NOMO-1 (cell line): ENCODE results near the gene ANXA1.

Experiments
- DNase-seq, 2 experiments: peaks; one replicate each; lab custom pipeline; 2025; ENCODE audit not compliant: unreplicated experiment in 2 of 2; lab: John Stamatoyannopoulos, UW

The ANXA1 gene

DNA sequence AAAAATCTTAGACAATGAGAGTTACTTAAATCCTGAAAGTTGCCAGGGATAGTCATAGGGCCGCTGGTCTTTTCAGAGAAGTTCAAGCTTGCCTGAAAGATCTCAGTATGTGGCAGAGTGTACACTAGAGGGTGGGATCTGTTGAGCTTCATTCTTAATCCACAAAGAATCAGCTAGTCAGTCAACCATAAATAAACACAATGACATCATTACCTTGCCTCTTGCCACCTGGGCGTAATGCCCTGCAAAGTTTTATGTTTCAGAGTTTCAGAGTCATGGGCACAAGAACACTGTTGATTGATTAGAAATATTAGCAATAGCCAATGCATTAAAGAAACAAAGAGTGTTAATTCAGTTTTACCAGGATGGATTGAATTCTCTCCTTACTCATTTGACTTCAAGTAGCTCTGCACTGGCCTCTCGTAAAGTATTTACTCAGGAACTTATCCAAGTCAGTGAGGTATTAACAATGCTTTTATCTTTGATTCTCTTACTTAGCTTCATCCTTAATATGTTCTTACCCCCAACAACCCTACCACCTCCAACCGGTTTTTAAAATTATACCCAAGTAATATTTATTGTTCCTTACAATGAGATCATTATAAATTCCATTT lies 14.3 kb upstream of the ANXA1 start:
- no peak for DNase-seq

DNA sequence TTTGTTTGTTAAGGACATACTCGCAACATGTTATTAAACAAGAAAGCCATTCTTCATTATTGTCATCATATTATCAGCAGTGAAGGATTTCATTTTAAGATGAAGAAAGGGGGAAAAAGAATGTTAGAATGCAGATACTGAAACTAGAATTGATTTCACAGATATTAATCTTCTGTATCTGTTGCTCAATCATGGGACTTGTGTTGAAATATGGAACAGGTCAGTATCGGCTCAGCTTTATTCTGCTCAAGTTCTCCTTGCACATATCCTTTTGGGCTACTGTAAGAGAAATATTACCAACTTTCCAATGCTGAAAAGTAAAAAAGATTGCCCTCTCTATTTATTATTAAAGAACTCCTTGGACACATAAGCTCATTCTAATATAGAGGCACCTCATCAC lies 13.8 kb upstream of the ANXA1 start:
- DNase-seq: peak in 1 of 2 experiments; percentile 14

DNA sequence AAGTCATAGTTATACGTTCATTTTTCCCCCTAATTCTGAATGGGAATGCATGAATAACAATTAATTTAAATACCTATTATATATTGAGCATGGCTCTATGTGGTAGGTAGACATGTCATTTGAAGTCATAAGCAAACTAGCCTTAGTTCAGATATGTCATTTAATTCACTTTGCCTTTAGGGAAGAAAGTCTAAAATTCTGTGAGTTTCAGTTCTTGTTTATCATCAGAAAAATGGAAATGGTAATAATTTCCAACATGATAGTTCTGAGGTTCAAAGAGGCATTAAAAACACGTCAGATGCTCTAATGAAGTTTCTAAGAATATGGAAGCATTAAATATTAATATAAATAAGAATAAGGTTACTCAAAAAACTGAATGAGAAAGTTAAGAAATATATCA lies 13.1 kb upstream of the ANXA1 start:
- peak in 1 of 2 experiments; percentile 21 for DNase-seq

DNA sequence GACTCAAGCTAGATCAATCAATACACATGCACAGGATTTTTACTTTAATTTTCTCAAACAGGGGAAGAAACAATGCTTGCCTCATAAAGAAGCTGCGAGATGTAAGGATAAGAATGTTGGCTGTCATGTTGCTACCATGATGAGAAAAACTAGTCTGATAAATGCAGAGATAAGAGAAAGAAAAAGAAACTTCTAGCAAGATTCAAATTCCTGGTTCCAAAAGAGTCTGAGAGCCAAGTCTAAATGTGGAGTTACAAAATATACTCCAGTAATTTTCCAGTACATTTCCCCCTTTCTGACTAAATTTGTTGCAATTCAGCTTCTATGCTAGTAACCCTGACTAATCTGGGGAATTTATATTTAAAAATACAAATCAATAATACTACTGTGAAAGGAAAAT lies 10.4 kb upstream of the ANXA1 start:
- no peak for DNase-seq

DNA sequence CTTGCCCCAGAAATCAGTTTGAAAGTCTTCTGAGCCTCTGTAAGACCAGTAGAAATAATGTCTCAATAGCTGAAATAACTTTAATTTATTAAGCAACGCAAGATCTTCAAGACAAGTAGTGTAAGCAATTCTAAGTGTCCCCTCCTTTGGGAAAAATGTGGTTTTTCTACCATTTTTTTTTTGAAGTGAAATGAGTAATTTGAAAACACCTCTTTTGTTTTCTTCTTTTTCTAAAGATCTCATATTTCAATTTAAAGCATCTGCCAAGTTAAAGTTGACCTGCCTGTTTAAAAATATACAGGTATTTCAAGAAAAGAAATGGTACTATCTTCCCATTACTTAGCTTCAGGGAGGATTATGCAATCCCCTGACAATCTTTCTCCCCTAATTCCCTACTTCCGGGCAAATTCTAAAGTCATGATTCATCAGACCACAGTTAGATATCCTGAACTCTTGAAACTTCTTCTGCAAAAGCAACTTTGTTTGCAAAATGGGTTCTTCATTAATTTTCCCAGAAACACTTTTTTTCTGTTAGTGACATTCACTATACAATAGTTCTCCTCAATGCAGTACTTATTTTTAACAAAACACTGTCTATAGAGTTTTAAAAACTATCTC lies 7.8 kb upstream of the ANXA1 start:
- DNase-seq: peak; percentile 52 to 60

DNA sequence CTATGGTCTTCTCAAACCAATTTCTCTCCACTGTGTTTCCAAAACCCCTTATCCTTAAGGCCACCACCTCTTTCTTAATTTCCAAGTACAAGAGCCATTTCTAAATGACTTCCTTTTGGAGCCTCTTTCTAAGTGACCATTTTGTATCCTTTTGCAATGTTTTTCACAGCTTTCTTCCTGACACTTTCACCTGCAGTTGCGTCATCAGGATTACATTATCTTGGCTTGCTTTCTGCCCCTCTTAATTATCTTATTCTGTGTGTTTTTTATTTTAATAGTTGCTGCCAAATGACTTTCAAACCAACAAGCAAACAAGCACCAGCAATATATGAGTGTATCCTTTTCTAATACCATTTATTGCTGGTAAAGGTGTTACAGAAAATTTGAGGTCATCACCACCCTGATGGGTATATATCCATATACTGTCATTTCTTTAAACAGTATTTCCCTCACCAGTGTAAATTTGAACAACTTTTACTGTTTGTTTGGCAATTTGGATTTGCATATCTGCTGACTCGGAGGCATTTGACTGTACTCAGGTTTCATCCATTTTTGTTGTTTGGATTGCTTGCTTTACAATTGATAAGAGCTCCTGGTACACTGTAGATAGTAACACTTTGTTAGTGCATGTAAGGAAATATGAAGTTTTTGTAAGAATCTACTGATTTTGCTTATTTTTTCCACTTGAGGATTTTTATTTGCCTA lies 5.4 kb upstream of the ANXA1 start:
- DNase-seq: no peak

DNA sequence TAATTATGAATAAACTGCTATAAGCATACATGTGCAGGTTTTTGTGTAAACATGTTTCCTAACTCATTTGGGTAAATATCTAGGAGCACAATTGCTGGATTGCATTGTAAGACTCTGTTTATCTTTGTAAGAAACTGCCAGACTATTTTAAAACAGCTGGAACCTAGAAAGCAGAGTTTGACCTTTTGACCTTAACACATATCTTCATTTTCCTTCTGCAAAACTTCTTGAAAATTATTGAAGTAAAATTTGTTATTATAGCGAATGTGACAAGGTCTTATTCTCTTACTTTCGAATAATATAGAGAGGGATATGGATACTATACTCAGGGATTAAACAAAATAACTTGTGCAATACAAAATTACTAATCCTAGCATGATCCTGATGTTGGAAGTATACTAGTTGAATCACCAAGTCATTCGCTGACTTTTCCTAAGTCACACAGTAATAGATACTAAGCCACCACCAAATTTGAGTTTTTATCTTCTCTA lies 3.2 kb upstream of the ANXA1 start:
- no peak for DNase-seq

DNA sequence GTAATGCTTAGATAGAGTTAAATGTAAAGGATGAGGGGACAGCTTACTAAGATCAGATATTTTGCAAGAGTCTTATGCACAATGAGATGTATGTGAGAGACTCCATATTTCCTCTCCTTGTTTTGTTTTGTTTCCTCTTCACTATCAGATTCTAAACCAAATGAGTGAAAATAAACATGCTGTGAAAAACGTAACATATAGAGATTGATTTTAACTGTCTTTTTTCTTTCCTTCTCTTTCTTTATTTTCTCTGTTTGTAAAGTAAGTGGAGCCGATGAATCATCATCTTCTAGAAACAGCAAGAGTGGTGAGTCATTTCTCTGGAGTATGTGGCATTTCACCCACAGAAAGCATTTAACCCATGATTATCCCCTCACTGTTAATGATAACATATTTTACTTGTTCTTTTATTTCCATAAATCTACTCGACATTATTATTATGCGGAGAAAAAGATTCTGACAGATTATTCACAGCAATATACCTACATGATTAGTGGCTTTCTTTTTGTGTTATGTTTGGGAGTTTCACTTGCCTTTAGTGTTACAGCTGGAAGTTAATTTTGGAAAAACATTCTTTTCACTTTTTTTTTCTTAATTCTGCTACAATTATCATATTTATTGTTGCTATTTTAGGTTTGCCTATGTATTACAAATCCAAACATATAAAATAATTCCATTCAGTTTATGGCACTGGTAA lies 2.1 kb upstream of the ANXA1 start:
- peak in 1 of 2 experiments; percentile 65 for DNase-seq

DNA sequence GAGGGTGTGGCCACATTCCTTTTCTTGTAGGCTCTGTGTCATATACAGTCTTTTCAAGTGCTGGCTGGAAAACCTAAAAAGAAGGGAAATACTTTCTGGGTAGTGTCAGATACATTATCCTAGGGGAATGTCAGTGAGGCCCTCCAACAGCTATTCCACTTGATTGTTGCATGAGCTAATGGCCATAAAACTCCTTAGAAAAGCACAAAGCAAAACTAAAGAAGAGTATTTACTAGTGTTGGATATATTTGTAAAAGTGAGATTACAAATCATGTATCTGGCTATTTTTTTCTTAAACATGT lies 829 bp downstream of the ANXA1 start:
- DNase-seq: no peak

DNA sequence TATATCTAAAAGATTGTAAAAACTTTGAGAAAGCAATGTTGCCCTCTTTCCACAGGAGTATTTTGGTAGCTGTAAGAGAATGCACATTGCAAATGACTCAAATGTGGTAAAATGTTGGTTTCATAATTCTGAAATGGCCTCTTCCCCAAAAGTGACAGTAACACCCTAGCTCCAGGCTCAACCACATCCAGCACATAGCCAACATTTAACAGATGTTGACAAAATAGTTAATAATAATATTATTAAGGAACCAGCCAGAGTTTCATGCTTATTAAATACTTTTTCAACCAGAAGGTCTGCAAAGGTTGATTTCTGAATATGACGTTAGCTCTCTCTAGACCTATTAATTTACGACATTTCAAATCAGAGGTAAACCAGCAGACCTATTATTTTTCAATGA lies 1.3 kb downstream of the ANXA1 start:
- DNase-seq: peak; percentile 52 to 55

DNA sequence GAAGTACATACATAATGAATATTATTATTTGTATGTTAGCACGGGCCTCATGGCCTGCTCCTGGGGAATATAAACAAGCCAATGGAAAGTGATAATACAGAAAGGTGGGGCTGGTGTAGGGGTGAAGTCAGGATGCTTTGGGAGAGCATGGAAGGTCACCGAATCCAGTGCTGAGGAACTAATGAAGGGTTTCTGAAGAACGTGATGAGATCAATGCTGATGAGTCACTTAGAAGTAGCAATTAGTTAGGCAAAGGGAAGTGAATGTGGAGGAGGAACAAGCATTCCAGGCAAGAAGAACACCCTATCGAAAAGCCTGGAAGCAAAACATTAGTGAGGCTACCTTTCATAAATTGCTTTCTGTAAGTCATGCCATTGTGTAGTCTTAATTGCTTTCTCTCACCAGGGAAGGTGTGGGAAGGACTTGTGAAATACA lies 2.1 kb downstream of the ANXA1 start:
- peak in 1 of 2 experiments; percentile 12 for DNase-seq

DNA sequence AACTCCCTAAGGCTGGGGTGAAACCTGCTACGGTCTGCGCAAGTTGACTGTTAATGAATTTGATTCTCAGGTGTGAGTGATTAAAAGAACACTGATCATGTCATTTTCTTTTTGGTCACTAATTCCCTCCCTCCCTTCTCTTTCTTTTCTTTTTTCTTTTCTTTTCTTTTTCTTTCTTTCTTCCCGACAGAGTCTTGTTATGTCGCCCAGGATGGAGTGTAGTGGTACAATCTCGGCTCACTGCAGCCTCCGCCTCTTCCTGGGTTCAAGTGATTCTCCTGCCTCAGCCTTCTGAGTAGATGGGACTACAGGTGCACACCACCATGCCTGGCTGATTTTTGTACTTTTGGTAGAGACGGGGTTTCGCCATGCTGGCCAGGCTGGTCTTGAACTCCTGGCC lies 2.6 kb downstream of the ANXA1 start:
- DNase-seq: no peak

DNA sequence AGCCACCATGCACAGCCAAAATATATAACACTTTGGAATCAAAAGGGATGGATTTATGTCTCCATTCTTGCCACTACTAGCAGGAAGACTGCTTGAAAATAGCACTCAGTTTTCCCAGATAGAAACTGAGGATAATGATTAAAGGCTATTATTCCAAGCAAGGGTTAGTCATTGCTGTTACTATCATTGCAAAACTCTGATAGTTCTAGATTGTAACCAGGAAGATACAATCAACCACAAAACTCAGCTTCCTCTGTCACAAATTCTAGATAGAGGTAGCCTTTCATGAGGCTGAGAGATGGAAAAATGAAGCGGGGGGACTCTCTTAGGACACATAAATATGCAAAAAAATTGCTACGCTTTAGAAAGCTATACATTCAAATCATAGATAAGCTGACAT lies 3.1 kb downstream of the ANXA1 start:
- peak in 1 of 2 experiments; percentile 29 for DNase-seq

DNA sequence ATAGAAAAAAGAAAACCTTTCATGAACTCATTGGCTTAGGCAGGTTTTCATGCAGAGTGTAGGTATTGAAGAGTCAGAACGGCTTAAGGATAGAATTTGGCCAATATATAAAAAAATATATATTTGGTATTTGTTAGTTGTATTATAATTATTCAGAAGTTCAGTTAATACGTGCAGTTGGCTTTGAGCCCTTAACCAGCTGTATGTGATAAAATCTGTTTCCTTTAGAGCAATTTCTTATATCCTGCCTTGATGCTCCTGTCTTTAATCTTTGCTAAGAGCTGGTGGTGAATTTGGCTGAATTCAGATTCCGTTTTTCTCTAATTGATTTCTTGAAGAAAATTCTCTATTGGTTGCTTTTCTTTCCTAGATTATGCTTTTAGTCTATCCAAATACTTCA lies 3.7 kb downstream of the ANXA1 start:
- DNase-seq: no peak

DNA sequence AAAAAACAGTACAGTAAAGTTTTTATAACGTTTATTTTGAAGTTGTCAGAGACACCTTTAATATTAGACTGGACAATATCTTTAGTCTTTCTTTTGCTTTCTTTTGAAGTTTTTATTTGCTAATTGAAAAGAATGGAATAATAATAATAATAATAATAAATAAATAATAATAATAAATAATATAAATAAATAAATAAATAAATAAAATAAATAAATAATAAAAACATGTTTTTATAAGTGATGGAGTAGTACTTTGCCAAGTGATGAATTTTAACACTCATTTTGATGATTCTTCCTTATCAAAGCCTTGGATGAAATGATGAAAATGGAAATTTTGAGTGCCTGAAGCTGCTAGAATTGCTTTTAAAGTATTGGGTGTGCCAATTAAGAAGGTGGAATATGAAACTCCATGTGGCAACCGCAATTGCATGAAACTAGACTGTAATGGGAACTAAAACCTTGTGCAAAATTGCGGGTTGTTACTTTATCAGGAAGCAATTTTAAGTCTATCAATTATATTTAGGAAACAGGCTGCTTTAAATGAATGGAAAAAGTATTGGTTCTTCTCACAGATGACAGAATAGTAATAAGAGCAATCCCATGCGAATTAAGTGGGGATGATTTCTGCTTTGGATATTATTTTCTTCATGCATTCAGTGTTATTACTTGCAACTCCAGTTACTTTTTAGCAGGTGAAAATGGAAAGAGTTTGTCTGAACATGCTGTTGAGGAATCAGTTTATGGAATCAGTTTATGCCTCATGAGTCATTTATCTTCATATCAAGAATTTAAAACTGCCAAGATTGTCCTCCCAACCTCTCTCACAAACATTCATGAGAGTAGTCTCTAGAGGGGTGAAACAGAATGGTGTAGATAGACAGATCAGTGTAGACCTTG lies 4.6 kb downstream of the ANXA1 start:
- peak; percentile 32 to 68 for DNase-seq

DNA sequence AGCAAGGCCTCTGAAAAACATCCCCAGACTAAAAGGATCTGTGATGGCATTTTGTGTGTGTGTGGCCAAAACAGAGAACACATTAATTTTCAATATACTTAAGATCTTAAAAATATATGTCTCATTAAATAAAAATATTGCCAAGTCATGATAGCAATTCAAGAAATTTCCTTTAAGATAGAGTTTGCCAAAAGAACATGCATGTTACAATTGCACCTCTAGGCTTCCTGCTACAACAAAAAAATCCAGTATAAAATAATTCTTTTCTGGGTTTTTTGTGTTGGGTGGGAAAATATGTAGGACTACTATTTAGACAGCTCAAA lies 5.2 kb downstream of the ANXA1 start:
- DNase-seq: no peak

DNA sequence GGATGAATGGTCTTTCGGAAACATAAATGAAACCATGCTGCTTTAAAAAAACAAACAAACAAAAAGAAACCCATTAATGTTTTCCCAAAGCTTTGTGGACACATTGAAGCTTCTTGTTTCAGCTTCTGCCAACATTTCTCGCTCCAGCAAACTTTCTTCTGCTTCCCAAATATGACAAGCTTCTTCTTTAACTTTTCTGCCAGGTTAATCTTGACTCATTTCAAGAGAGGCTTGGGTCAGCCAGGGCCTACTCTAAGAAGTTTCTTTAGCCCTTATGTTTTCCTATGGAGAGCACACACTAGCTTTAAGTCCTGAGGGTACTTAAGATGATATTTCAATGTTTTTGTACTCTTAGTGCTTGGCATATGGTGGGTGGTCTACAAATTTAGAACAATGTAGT lies 6.1 kb downstream of the ANXA1 start:
- DNase-seq: no peak

DNA sequence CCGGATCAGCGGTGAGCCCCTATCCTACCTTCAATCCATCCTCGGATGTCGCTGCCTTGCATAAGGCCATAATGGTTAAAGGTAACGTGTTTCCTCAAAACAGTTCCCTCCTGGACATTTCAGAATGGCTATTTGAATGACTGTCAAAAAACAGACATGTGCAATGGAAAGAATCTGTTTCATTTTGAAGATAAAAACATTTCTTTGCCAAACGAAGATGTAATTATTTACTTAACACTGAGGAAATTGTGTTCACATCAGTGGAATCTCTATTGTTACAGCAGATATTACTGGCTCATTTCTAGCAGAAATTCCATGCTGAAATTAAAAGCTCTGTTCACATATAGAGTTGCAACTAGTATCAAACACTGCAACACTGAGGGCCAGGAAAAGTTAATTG lies 7.1 kb downstream of the ANXA1 start:
- no peak for DNase-seq

DNA sequence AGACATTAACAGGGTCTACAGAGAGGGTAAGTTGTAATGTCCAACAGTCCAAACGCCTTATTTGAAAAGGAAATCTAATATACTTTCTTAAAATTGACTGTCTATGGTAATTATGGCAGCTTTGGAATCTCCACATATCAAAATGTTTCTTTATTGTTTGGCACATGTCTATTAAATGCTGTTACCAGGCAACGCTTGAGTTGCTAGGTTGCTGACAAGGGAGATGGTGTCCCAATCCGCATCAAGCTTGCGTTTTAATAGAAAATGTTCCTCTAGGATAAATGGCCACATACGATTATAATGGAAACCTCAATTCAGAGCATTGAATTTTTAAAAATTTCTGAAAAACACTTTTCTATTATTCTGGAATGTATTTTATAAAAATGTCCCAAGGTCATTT lies 9.2 kb downstream of the ANXA1 start:
- no peak for DNase-seq

DNA sequence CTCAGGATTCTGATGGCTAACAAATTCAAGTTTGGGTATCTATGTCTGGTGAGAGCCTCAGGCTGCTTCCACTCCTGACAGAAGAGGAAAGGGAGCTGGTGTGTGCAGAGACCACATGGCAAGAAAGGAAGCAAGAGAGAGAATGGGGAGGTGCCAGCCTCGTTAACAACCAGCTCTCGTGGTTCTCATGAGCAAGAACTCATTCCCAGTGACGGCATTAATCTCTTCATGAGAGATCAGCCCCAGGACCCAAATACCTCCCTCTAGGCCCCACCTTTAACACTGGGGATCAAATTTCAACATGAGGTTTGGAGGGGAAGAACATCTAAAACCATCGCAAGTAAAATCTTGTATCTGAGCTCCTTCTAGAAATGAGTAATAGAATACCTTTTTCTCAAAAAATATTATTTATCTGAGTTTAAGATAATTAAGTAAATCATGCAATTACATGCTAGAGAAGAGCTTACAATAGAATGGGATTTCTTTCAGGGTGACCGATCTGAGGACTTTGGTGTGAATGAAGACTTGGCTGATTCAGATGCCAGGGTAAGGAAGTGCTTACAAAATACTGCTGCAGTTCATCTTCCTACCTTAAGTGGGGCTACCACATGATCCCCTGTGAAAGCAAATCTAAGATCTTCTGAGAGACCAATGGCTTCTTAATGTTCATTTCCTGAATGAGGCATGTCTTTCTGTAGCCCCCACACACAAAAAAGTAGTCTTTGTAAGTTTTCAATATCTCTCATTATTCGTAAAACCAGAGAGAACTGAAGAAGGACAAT lies 11.5 kb downstream of the ANXA1 start:
- DNase-seq: no peak
